Endothelial cell of umbilical vein (primary cell): ENCODE results near the gene SPAG9. TPM values are rescaled to one million over a fixed set of nuclear protein-coding genes. Genes with fewer than 3 reads are reported as not detected.

Source experiments
- BruUV-seq: library from RNA; stranded (reverse); fragments of 400-500 nt; replicated peaks from 2 replicates; lab custom pipeline; 2021; lab: Mats Ljungman, UMichigan
- CTCF ChIA-PET: fragments of 300-600, 350-600 bp; sonication (Branson Sonifier 250); formaldehyde crosslinking; loops from one replicate; lab custom pipeline; 2021; ENCODE audit warnings: antibody characterized with exemption, inconsistent platforms; lab: Charles Lee
- POLR2A ChIA-PET: fragments of 300-600, 350-600 bp; sonication (Branson Sonifier 250); formaldehyde crosslinking; loops from one replicate; lab custom pipeline; 2021; ENCODE audit warnings: antibody characterized with exemption, inconsistent platforms; lab: Charles Lee
- DNase-seq: peaks from one replicate; pipeline ENCODE4 v3.0.0-alpha.2; 2011; ENCODE audit warnings: low read depth, low spot score
- FAIRE-seq: peaks from 2 replicates; lab custom pipeline; 2011; peaks lifted over from hg19 to GRCh38; lab: Jason Lieb, UNC
- H2AFZ ChIP-seq: 2 replicates; pipeline ENCODE4 v1.6.0; 2012; ENCODE audit warnings: low read depth, low read length, control low read depth, inconsistent platforms
- H3K27ac ChIP-seq: 2 replicates; pipeline ENCODE4 v1.5.1; 2011; ENCODE audit warnings: low read depth, mild to moderate bottlenecking, control low read depth, low read length, moderate library complexity; ENCODE audit not compliant: insufficient read depth
- H3K27me3 ChIP-seq, 2 experiments: 2 replicates each; pipeline versions ENCODE4 v1.6.0 to v1.6.1; 2011; ENCODE audit warnings: low read length in 2 of 2, mixed read lengths in 1 of 2; ENCODE audit not compliant: control insufficient read depth in 2 of 2, insufficient read depth in 2 of 2
- H3K36me3 ChIP-seq, 2 experiments: 2 replicates in 1 of 2; 3 replicates in 1 of 2; pipeline ENCODE4 v1.5.1; 2011; ENCODE audit warnings: low read length in 2 of 2, mild to moderate bottlenecking in 1 of 2, moderate library complexity in 1 of 2; ENCODE audit not compliant: control insufficient read depth in 2 of 2, insufficient read depth in 2 of 2; ENCODE audit errors: extremely low read depth in 1 of 2
- H3K4me1 ChIP-seq: 3 replicates; pipeline ENCODE4 v1.5.1; 2011; ENCODE audit warnings: mild to moderate bottlenecking, low read length; ENCODE audit not compliant: control insufficient read depth, insufficient read depth; ENCODE audit errors: extremely low read depth
- H3K4me2 ChIP-seq: 2 replicates; pipeline ENCODE4 v1.6.1; 2011; ENCODE audit warnings: low read length, control low read depth, mixed read lengths; ENCODE audit not compliant: insufficient read depth
- H3K4me3 ChIP-seq, 3 experiments: fragments of 200-600 bp in 1 of 3; sonication (generic), shearing (Covaris generic) in 1 of 3; replicated peaks in 1 of 3; 2 replicates each; pipeline ENCODE4 v1.5.1; 2011 to 2016; ENCODE audit warnings: control low read depth in 3 of 3, low read length in 3 of 3, mild to moderate bottlenecking in 2 of 3, inconsistent platforms in 1 of 3, low read depth in 1 of 3, moderate library complexity in 1 of 3; ENCODE audit not compliant: insufficient read depth in 1 of 3
- H3K79me2 ChIP-seq: 2 replicates; pipeline ENCODE4 v1.6.0; 2012; ENCODE audit warnings: low read length, inconsistent platforms; ENCODE audit not compliant: control insufficient read depth, insufficient read depth
- H3K9ac ChIP-seq: replicated peaks from 2 replicates; pipeline ENCODE3; 2011; ENCODE audit warnings: low read length, control low read depth; ENCODE audit not compliant: insufficient read depth; ENCODE audit errors: extremely low read depth
- H3K9me1 ChIP-seq: replicated peaks from 3 replicates; pipeline ENCODE4 v1.6.0; 2011; ENCODE audit warnings: mild to moderate bottlenecking, low read length; ENCODE audit not compliant: control insufficient read depth, insufficient read depth; ENCODE audit errors: extremely low read depth
- H3K9me3 ChIP-seq: replicated peaks from 2 replicates; pipeline ENCODE4 v1.5.1; 2012; ENCODE audit warnings: low read length, inconsistent platforms; ENCODE audit not compliant: control insufficient read depth, insufficient read depth
- H4K20me1 ChIP-seq: replicated peaks from 2 replicates; pipeline ENCODE3; 2011; ENCODE audit warnings: mild to moderate bottlenecking, low read length; ENCODE audit not compliant: control insufficient read depth, insufficient read depth; ENCODE audit errors: extremely low read depth
- EZH2 ChIP-seq: IDR thresholded peaks from 2 replicates; pipeline ENCODE4 v1.6.1; 2012; ENCODE audit warnings: borderline replicate concordance, low read depth, mild to moderate bottlenecking, moderate library complexity, low read length, inconsistent platforms; ENCODE audit not compliant: severe bottlenecking
- FOS ChIP-seq: IDR thresholded peaks from 2 replicates; pipeline ENCODE4 v1.6.1; 2011; ENCODE audit warnings: mild to moderate bottlenecking, low read length, moderate library complexity, borderline replicate concordance; ENCODE audit not compliant: insufficient read depth
- GATA2 ChIP-seq: IDR thresholded peaks from 2 replicates; pipeline ENCODE4 v1.7.0; 2011; ENCODE audit warnings: low read depth, mild to moderate bottlenecking, moderate library complexity, mixed read lengths, low read length; ENCODE audit not compliant: insufficient read length, insufficient read depth
- JUN ChIP-seq: IDR thresholded peaks from 2 replicates; pipeline ENCODE4 v1.6.1; 2011; ENCODE audit warnings: borderline replicate concordance, low read depth; ENCODE audit not compliant: insufficient read length, insufficient read depth
- MYC ChIP-seq: IDR thresholded peaks from one replicate; pipeline ENCODE4 v1.6.1; 2011; ENCODE audit warnings: mild to moderate bottlenecking, low read depth, low read length
- POLR2A ChIP-seq: IDR thresholded peaks from 2 replicates; pipeline ENCODE4 v1.6.1; 2012; ENCODE audit warnings: low read depth, mild to moderate bottlenecking, control low read depth, low read length
- POLR2AphosphoS5 ChIP-seq: IDR thresholded peaks from 2 replicates; pipeline ENCODE4 v1.6.1; 2012; ENCODE audit warnings: low read depth, mild to moderate bottlenecking, control low read depth, low read length, moderate library complexity; ENCODE audit not compliant: insufficient read depth
- dilution Hi-C: fragments of 300-500 bp; cut with MboI; formaldehyde crosslinking; loops from one replicate; pipeline ENCODE4 v1.15.0; 2019; ENCODE audit warnings: low sequenced_read_pairs; ENCODE audit not compliant: extremely low pct_ligation_motif_present
- intact Hi-C: fragments of 100-400 bp; cut with micrococcal nuclease; formaldehyde crosslinking; loops from one replicate; pipeline ENCODE4 v1.10.0; 2022
- polyA plus RNA-seq, 4 experiments: library from polyadenylated mRNA; depleted of rRNA in 3 of 4; stranded (reverse) in 3 of 4; unstranded in 1 of 4; fragments of >200 nt; gene quantifications; 2 replicates each; pipeline versions ENCODE4 v1.2.1 to v1.2.3, GENCODE V29; 2011 to 2012; ENCODE audit warnings: missing spikeins in 1 of 4
- total RNA-seq: library from RNA; stranded (reverse); gene quantifications from 2 replicates; pipeline ENCODE4 v1.2.3, GENCODE V29; 2021
- TF ChIP-seq, protein P1 (sequence below), 2 donors: IDR thresholded peaks; 1 replicate in 1 of 2; 2 replicates in 1 of 2; pipeline ENCODE4 v1.5.1; 2011; ENCODE audit warnings: low read length in 2 of 2, mild to moderate bottlenecking in 2 of 2, moderate library complexity in 2 of 2, control low read depth in 1 of 2, inconsistent platforms in 1 of 2, low read depth in 1 of 2; ENCODE audit not compliant: insufficient read depth in 1 of 2; ENCODE audit errors: extremely low read depth in 1 of 2
- TF ChIP-seq, protein P2 (sequence below): IDR thresholded peaks from 2 replicates; pipeline ENCODE4 v1.6.1; 2011; ENCODE audit not compliant: insufficient read depth, insufficient read length

SPAG9 gene
- total and polyA plus RNA-seq, 2 donors (not counting 3 experiments of a cell fraction or from before 2014, with no cell fraction given), result 16.5 to 75.0 TPM

DNA sequence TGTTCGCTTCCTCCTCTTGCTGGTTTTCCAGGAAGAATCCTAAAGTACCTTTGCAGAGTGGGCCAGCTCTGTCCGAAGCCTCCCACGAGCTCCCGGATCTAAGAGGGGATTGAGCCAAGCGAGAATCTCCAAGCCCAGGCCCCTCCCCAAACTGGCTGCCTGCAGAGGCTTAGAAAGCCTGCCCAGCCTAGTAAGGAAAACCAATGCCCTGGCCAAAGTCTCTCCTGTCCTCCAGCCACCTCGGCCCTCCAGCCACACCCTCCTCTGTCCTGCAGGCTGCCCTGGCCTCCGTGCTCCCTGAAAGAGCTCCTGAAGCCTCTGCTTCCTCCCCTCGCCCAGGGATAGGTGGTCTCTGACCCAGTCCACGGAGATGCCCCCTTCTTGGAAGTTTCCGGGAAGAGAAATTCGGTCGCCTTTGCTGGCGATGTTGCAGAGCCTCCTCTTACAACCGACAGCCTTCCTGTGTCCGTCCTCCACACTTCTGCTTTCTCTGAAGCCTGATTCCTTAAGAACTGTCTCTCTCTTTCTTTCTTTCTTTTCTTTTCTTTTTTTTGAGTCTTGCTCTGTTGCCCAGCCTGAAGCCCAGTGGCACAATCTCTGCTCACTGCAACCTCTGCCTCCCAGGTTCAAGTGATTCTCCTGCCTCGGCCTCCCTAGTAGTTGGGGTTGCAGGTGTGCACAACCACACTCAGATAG, 199.6 kb downstream of the SPAG9 start:
- no peak overlapping the region for H3K4me2 ChIP-seq
- no peak overlapping the region for H3K27ac ChIP-seq
- H3K4me3 ChIP-seq, result no peak overlapping the region
- intact Hi-C loops, result no loop called here
- no peak overlapping the region for H2AFZ ChIP-seq
- FAIRE-seq, result no peak
- dilution Hi-C loops, result no loop called here
- no peak for TF ChIP-seq MYC
- no peak for TF ChIP-seq EZH2
- no peak for TF ChIP-seq POLR2A
- TF ChIP-seq, protein P1, sequence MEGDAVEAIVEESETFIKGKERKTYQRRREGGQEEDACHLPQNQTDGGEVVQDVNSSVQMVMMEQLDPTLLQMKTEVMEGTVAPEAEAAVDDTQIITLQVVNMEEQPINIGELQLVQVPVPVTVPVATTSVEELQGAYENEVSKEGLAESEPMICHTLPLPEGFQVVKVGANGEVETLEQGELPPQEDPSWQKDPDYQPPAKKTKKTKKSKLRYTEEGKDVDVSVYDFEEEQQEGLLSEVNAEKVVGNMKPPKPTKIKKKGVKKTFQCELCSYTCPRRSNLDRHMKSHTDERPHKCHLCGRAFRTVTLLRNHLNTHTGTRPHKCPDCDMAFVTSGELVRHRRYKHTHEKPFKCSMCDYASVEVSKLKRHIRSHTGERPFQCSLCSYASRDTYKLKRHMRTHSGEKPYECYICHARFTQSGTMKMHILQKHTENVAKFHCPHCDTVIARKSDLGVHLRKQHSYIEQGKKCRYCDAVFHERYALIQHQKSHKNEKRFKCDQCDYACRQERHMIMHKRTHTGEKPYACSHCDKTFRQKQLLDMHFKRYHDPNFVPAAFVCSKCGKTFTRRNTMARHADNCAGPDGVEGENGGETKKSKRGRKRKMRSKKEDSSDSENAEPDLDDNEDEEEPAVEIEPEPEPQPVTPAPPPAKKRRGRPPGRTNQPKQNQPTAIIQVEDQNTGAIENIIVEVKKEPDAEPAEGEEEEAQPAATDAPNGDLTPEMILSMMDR (IDR thresholded peaks at IDR 0.05; ENCODE audit: extremely low read depth in 1 of 2, insufficient read depth in 1 of 2, low read depth in 1 of 2, low read length in 2 of 2), result no peak
- no peak for TF ChIP-seq FOS
- TF ChIP-seq JUN, result no peak
- TF ChIP-seq POLR2AphosphoS5, result no peak
- TF ChIP-seq GATA2, result no peak
- TF ChIP-seq, protein P2, sequence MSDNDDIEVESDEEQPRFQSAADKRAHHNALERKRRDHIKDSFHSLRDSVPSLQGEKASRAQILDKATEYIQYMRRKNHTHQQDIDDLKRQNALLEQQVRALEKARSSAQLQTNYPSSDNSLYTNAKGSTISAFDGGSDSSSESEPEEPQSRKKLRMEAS, result no peak
- no peaks in the 10 kb centered on the region for H3K9me1 ChIP-seq
- CTCF ChIA-PET, result interaction anchor here (1.2 kb wide), 2 partner anchors 10 to 68 kb away, joined by 3 read pairs; no protein-coding TSS in a partner anchor
- no peaks in the 10 kb centered on the region for H3K9me3 ChIP-seq
- H3K79me2 ChIP-seq, result no peaks in the 10 kb centered on the region
- DNase-seq, result no peak
- H3K9ac ChIP-seq, result no peak overlapping the region
- no peaks in the 10 kb centered on the region for H3K36me3 ChIP-seq
- H3K27me3 ChIP-seq, result no peaks in the 10 kb centered on the region
- POLR2A ChIA-PET, result interaction anchor here (0.6 to 1.2 kb wide), 2 partner anchors 17 to 55 kb away, joined by 3 read pairs; partner anchors contain the start of gene TOB1
- peaks cover 4% of the 10 kb centered on the region for H3K4me1 ChIP-seq
- no peaks in the 10 kb centered on the region for H4K20me1 ChIP-seq
- BruUV-seq, result no TSS peak
